ENCODE measurements around the gene MYBL2.
A peak's percentile ranks its signal among the peaks of the same experiment; 100 is the strongest.

The MYBL2 gene

GRCh38 chr20:43723735-43724134, 56.8 kb downstream of the MYBL2 start:
- no peak for ATAC-seq

GRCh38 chr20:43724383-43724782, 57.5 kb downstream of the MYBL2 start:
- no peak for ATAC-seq

GRCh38 chr20:43725666-43726065, 58.8 kb downstream of the MYBL2 start:
- ATAC-seq, result no peak

GRCh38 chr20:43726333-43726732, 59.4 kb downstream of the MYBL2 start:
- no peak for ATAC-seq

- ATAC-seq, result no peak
These were observed 60.0 kb downstream of the MYBL2 start, which contains the start of gene GTSF1L for GRCh38 chr20:43726811-43727338. Gene GTSF1L, minus strand, starts transcription at chr20:43727002. Its CDS starts 308 bp downstream, at chr20:43726694.

- ATAC-seq, result no peak
These were observed 61.2 kb downstream of the MYBL2 start for GRCh38 chr20:43727980-43728590.

- ATAC-seq, result no peak
These were observed 61.9 kb downstream of the MYBL2 start for GRCh38 chr20:43728686-43729255.

GRCh38 chr20:43731469-43731868, 64.6 kb downstream of the MYBL2 start:
- peak; percentile 38 to 48 for ATAC-seq

- no peak for ATAC-seq
These were observed 65.0 kb downstream of the MYBL2 start for GRCh38 chr20:43731927-43732326.

- peak; percentile 91 to 93 for ATAC-seq
These were observed 69.8 kb downstream of the MYBL2 start for GRCh38 chr20:43736588-43737158.

- no peak for ATAC-seq
These were observed 71.0 kb downstream of the MYBL2 start for GRCh38 chr20:43737925-43738324.

GRCh38 chr20:43739148-43739749, 72.3 kb downstream of the MYBL2 start:
- no peak for ATAC-seq

GRCh38 chr20:43740642-43741041, 73.7 kb downstream of the MYBL2 start:
- ATAC-seq, result no peak

GRCh38 chr20:43744151-43744611, 77.3 kb downstream of the MYBL2 start:
- ATAC-seq, result peak; percentile 71 to 75

GRCh38 chr20:43744966-43745730, 78.2 kb downstream of the MYBL2 start:
- ATAC-seq, result no peak

GRCh38 chr20:43746344-43747137, 79.6 kb downstream of the MYBL2 start:
- no peak for ATAC-seq

- no peak for ATAC-seq
These were observed 81.4 kb downstream of the MYBL2 start for GRCh38 chr20:43748274-43748673.

GRCh38 chr20:43749734-43750294, 82.9 kb downstream of the MYBL2 start:
- ATAC-seq, result no peak

- ATAC-seq, result no peak
These were observed 83.9 kb downstream of the MYBL2 start for GRCh38 chr20:43750774-43751166.

GRCh38 chr20:43751167-43752050, 84.5 kb downstream of the MYBL2 start:
- ATAC-seq, result peak; percentile 89

GRCh38 chr20:43752051-43752360, 85.1 kb downstream of the MYBL2 start:
- ATAC-seq, result no peak
